Effector memory CD8-positive, alpha-beta T cell (primary cell): ENCODE measurements around the gene MX2.

Experiments used
- ATAC-seq: fragments of 150-1000 bp; cut with Tn5 transposase; replicated peaks from 2 replicates; pipeline ENCODE4 v1.10.0; 2021; ENCODE audit warnings: mild to moderate bottlenecking, moderate library complexity
- DNase-seq, 3 experiments: peaks; one replicate each; pipeline ENCODE4 v3.0.0; 2021
- H3K27ac Mint-ChIP-seq, 2 donors: one replicate each; pipeline ENCODE4 v1.8.0; 2022; ENCODE audit warnings: mild to moderate bottlenecking in 2 of 2, mixed read lengths in 2 of 2, moderate library complexity in 2 of 2
- H3K27me3 Mint-ChIP-seq, 2 donors: one replicate each; pipeline ENCODE4 v1.8.0; 2022; ENCODE audit warnings: mixed read lengths in 2 of 2
- H3K36me3 Mint-ChIP-seq: one replicate; pipeline ENCODE4 v1.8.0; 2022; ENCODE audit warnings: mild to moderate bottlenecking, moderate library complexity, mixed read lengths; ENCODE audit not compliant: insufficient read depth
- H3K4me1 Mint-ChIP-seq, 2 donors: one replicate each; pipeline ENCODE4 v1.8.0; 2022; ENCODE audit warnings: low read depth in 2 of 2, mixed read lengths in 2 of 2
- H3K4me3 Mint-ChIP-seq, 2 donors: one replicate each; pipeline ENCODE4 v1.8.0; 2022; ENCODE audit warnings: mild to moderate bottlenecking in 2 of 2, mixed read lengths in 2 of 2, moderate library complexity in 2 of 2
- H3K9me3 Mint-ChIP-seq, 2 donors: one replicate each; pipeline ENCODE4 v1.8.0; 2022; ENCODE audit warnings: mixed read lengths in 2 of 2

MX2 gene

GRCh38 chr21:41425954-41426675, 64.3 kb downstream of the MX2 start, which contains the start of gene MX1:
TSS of gene MX1 (plus strand) at chr21:41426239. CDS start at chr21:41432071, 5,832 bp downstream.
- no peaks in the 10 kb centered on the region for H3K9me3 Mint-ChIP-seq
- H3K27me3 Mint-ChIP-seq, result no peaks in the 10 kb centered on the region
- H3K36me3 Mint-ChIP-seq, result peaks cover 19% of the 10 kb centered on the region
- peak; percentile 99 for ATAC-seq
- peaks cover 21 to 35% of the 10 kb centered on the region in 2 donors for H3K4me1 Mint-ChIP-seq
- H3K27ac Mint-ChIP-seq, result peak within 1 kb of the TSS; percentile 94 to 97
- peak within 1 kb of the TSS; percentile 95 to 97 for H3K4me3 Mint-ChIP-seq
- DNase-seq, result peak; percentile 80 to 85 (median 81)

- H3K4me3 Mint-ChIP-seq, result peak overlapping the region; percentile 95 to 97
- no peak for ATAC-seq
- H3K27ac Mint-ChIP-seq, result peak overlapping the region; percentile 94 to 97
- H3K27me3 Mint-ChIP-seq, result no peaks in the 10 kb centered on the region
- H3K9me3 Mint-ChIP-seq, result no peaks in the 10 kb centered on the region
- H3K36me3 Mint-ChIP-seq, result peaks cover 26% of the 10 kb centered on the region
- peaks cover 21 to 35% of the 10 kb centered on the region in 2 donors for H3K4me1 Mint-ChIP-seq
- DNase-seq, result no peak
Measured at GRCh38 chr21:41426676-41427404, 65.0 kb downstream of the MX2 start.

DNA sequence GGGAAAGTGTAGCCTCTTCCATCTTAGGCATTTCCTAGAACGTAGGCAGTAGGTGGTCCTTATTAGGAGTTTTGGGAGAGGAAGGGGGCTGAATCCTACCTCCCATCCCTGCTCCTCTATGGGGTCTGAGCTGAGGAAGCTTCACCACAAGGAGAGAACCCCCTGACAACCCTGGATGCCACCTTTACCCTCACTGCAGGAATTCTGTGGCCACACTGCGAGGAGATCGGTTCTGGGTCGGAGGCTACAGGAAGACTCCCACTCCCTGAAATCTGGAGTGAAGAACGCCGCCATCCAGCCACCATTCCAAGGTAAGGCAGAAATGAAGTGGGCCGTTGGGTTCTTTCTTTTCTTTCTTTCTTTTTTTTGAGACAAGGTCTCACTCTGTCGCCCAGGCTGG, 65.7 kb downstream of the MX2 start:
- H3K9me3 Mint-ChIP-seq, result no peaks in the 10 kb centered on the region
- DNase-seq (no peak), ATAC-seq (no peak)
- peak overlapping the region; percentile 95 to 97 for H3K4me3 Mint-ChIP-seq
- H3K27me3 Mint-ChIP-seq, result no peaks in the 10 kb centered on the region
- peaks cover 19 to 35% of the 10 kb centered on the region in 2 donors for H3K4me1 Mint-ChIP-seq
- H3K27ac Mint-ChIP-seq, result peak overlapping the region; percentile 71 to 85
- H3K36me3 Mint-ChIP-seq, result peaks cover 33% of the 10 kb centered on the region

DNA sequence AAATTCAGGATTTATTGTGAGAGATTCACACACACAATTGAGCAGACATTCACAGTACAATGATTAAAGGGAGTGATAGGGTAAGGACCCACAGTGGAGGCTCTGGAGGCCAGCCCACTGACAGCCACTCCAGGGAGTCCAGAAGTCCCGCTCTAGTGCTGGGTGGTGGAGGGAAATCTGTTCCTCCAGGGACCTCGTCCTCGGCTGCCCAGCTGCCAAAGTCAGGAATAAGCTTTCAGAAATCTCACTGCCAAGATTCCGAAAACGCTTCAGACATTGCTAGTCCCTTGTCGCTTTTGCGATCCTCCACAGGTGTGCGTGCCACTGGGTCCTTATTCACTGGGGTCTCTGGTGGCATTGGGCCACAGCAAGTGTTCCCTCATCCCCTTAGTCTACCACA, 66.5 kb downstream of the MX2 start:
- Mint-ChIP-seq H3K9me3 (no peaks in the 10 kb centered on the region), H3K4me3 (peak overlapping the region; percentile 95 to 97), H3K27me3 (no peaks in the 10 kb centered on the region), H3K27ac (peak overlapping the region; percentile 10 to 71), H3K4me1 (peaks cover 19 to 32% of the 10 kb centered on the region in 2 donors), H3K36me3 (peaks cover 40% of the 10 kb centered on the region)
- DNase-seq (no peak), ATAC-seq (no peak)

DNA sequence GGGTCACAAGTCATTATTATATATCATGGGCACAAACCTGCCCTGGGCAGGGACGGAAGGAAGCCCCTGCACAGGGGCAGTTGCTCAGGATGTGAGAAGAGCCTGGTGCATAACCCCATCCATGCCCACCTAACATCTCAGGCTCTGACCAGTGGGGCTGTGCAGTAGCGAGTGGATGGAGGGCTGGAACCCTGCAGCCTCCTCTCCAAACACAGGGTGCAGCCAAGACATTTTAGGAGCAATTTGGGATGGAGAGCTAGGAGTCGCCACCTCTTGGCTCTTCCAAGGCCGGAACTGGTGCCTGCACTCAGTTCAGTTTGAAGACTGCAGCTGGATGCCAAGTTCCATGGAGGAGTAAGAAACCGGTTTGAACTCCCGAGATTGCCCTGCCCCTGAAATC, 67.0 kb downstream of the MX2 start:
- no peaks in the 10 kb centered on the region for H3K27me3 Mint-ChIP-seq
- no peaks in the 10 kb centered on the region for H3K9me3 Mint-ChIP-seq
- no peak overlapping the region for H3K4me3 Mint-ChIP-seq
- DNase-seq, result no peak
- H3K36me3 Mint-ChIP-seq, result peaks cover 42% of the 10 kb centered on the region
- H3K4me1 Mint-ChIP-seq, result peaks cover 17 to 32% of the 10 kb centered on the region in 2 donors
- peak overlapping the region in 1 of 2 donors; percentile 71 for H3K27ac Mint-ChIP-seq
- no peak for ATAC-seq

DNA sequence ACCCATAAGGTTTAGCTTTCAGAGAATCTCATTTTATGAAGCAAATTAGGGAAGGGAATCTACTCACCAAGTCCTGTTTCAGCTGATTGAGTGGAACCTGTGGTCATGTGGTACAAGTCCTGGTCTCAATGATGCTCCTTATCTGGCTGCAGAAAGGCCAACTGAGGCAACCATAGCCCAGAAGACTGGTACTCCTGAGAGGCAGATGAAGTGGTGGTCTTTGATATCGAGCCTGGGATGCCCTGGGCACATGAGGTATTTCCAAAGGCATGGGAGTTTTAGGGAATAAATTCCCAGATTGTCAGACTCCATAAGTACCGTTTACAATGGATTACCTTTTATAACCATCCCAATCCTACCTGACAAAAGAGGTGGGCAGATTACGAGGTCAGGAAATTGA, 67.5 kb downstream of the MX2 start:
- no peak for ATAC-seq
- H3K4me3 Mint-ChIP-seq, result no peak overlapping the region
- peaks cover 42% of the 10 kb centered on the region for H3K36me3 Mint-ChIP-seq
- no peaks in the 10 kb centered on the region for H3K9me3 Mint-ChIP-seq
- no peaks in the 10 kb centered on the region for H3K27me3 Mint-ChIP-seq
- H3K27ac Mint-ChIP-seq, result no peak overlapping the region
- peaks cover 17 to 32% of the 10 kb centered on the region in 2 donors for H3K4me1 Mint-ChIP-seq
- no peak for DNase-seq

DNA sequence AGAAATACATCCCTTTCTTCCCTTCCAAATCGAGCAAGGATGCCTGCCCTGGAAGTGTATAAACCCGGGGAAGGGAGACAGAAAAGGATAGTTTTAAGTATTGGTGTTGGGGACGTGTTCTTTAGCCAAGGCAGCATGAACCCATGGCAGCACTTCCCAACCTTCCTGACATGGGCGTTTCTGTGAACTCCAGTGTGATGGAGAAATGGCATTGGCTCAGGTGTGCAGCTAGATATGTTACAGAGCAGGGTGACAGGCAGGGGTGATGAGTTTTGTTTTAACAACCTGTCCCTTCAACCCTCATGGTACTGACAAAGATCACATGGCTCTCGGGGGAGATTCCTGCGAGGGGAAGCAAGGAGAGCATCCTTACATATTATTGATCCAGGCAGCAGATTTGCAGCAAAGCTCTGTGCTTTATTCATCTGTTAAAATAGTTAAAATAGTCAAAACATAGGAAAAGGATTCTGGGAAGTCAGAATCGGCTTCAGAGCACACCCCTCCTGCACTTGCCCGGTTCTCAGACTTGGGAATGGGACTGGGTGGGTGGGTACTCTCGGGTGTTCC, 68.2 kb downstream of the MX2 start:
- no peaks in the 10 kb centered on the region for H3K9me3 Mint-ChIP-seq
- peaks cover 47% of the 10 kb centered on the region for H3K36me3 Mint-ChIP-seq
- H3K4me3 Mint-ChIP-seq, result no peak overlapping the region
- H3K27me3 Mint-ChIP-seq, result no peaks in the 10 kb centered on the region
- H3K27ac Mint-ChIP-seq, result peak overlapping the region in 1 of 2 donors; percentile 32
- DNase-seq (no peak), ATAC-seq (no peak)
- H3K4me1 Mint-ChIP-seq, result peaks cover 15 to 32% of the 10 kb centered on the region in 2 donors

DNA sequence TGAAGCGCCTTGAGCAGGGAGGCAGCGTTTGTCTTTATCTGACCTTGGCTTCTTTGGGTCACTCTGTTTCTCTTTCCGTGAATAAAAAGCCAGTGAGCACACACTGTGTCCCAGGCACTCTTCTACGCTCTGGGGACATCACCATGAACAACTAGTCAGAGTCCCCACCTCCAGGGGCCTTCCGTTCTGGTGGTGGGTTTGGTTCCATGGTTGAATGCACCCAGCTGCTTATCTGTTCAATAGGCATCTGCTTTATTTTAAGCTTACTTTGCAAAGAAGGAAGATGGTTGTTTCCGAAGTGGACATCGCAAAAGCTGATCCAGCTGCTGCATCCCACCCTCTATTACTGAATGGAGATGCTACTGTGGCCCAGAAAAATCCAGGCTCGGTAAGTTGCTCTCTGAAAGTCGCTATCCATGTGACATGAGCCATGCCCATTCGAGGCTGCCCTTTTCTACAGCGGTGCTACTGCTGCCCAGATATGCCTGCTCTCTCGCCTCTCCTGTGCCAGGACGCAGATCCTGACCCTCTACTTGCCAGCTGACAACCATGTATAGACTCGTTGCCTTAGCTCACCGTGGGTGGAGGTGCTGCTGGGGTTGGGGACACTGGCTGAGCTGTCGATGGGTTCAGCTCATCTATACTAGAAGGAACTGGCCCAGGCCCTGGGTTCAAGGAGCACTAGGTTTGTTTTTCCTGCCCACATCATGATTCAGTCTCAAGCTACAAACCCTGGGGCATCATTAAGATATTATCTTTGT, 70.1 kb downstream of the MX2 start:
- no peak for DNase-seq
- Mint-ChIP-seq H3K27ac (no peak overlapping the region), H3K4me3 (no peak overlapping the region), H3K9me3 (no peaks in the 10 kb centered on the region), H3K36me3 (peaks cover 50% of the 10 kb centered on the region), H3K4me1 (peaks cover 6 to 21% of the 10 kb centered on the region in 2 donors), H3K27me3 (no peaks in the 10 kb centered on the region)
- ATAC-seq, result no peak

DNA sequence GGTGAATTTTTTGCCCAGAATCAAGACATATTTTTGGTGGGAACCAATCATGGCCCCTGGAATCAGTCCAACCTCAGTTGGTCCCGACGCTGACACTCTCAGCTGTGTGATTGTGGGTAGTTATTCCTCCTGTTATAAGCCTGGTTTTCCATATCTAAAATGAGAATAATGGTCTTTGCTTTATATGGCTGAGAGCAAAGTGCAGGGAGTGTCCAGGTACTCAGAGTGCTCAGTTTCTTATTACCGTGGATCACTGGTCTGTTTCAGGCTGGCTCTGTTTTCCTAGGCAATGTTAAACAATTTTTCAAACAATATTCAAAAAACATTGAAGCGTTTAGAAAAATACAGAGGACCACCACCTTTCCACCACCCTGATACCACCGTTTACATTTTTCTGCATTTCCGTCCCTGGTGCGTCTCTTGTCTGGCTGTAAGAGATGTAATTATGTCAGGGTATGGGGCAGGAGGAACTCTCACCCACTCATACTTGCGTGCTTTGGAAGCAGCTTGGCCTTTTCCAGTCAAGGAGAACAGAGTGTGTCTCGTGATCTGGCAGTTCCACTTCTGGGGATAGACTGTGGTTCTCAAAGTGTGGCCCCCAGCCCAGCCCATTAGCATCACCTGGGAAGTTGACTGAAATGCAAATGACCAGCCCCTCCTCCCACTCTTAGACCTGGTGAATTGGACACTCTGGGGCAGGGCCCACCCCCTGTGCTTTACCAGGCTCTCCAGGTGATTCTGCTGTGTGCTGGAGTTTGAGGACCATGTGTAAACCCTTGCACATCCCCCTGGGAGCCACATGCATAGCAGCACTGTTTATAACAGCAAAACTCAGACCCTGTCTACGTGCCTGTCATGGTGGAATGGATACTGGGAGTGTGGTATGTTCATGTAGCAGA, 71.0 kb downstream of the MX2 start:
- no peaks in the 10 kb centered on the region for H3K9me3 Mint-ChIP-seq
- no peak overlapping the region for H3K27ac Mint-ChIP-seq

DNA sequence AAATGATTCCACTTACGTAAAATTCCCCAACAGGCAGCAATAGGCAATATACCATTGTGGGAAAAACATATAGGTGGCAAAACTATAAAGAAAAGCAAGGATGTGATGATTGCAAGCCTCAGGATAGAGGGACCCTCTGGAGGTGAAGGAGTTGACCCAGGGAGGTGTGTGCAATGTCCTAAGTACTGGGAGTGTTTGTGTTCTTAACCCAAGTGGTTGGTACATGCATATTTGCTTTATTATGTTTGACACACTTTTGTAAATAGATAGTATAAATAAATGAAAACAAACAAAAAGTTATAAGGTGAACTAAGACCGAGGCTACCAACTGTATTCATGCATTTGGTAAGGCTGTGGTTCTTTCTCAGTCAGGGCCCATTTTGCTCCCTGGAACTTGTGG, 71.7 kb downstream of the MX2 start:
- Mint-ChIP-seq H3K27ac (no peak overlapping the region), H3K36me3 (peaks cover 61% of the 10 kb centered on the region), H3K4me3 (no peak overlapping the region), H3K27me3 (no peaks in the 10 kb centered on the region), H3K4me1 (peaks cover 0 to 7% of the 10 kb centered on the region in 2 donors), H3K9me3 (no peaks in the 10 kb centered on the region)
- ATAC-seq (no peak), DNase-seq (no peak)

More for the DNA sequence above, 71.0 kb downstream of the MX2 start:
- Mint-ChIP-seq H3K4me1 (peaks cover 0 to 13% of the 10 kb centered on the region in 2 donors), H3K36me3 (peaks cover 53% of the 10 kb centered on the region), H3K4me3 (no peak overlapping the region), H3K27me3 (no peaks in the 10 kb centered on the region)
- DNase-seq (no peak), ATAC-seq (no peak)

DNA sequence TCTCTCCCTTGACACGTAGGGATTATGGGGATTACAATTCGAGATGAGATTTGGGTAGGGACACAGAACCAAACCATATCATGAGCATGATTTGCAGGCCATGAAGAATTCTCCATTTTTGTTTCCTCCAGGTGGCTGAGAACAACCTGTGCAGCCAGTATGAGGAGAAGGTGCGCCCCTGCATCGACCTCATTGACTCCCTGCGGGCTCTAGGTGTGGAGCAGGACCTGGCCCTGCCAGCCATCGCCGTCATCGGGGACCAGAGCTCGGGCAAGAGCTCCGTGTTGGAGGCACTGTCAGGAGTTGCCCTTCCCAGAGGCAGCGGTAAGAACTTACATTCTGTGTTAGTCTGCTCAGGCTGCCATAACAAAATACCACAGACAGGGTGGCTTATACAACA, 73.9 kb downstream of the MX2 start:
- no peak overlapping the region for H3K4me3 Mint-ChIP-seq
- H3K4me1 Mint-ChIP-seq, result peaks cover 0 to 3% of the 10 kb centered on the region in 2 donors
- H3K36me3 Mint-ChIP-seq, result peaks cover 57% of the 10 kb centered on the region
- ATAC-seq (no peak), DNase-seq (no peak)
- H3K27me3 Mint-ChIP-seq, result no peaks in the 10 kb centered on the region
- H3K9me3 Mint-ChIP-seq, result no peaks in the 10 kb centered on the region
- peak overlapping the region in 1 of 2 donors; percentile 20 for H3K27ac Mint-ChIP-seq

DNA sequence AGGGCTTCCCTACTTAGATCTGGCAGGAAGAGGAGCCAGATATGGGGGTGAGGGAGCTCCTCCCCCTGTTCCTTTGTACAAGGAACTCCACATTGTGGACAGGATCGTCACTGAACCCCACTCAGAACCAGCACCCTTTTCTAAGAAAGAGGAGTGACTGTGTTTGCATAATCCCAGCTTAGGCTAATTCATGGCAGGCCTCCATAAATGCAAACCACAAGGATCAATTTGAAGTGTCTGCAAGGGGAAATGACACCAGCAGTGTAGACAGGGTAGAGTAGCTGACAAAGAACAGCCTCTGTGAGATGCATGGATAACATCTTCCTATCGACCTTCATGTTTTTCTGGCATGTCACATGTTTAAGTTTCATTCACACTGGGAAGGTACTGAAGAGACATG, 75.9 kb downstream of the MX2 start:
- H3K9me3 Mint-ChIP-seq, result no peaks in the 10 kb centered on the region
- DNase-seq, result no peak
- peaks cover 53% of the 10 kb centered on the region for H3K36me3 Mint-ChIP-seq
- peaks cover 0 to 3% of the 10 kb centered on the region in 2 donors for H3K4me1 Mint-ChIP-seq
- no peak for ATAC-seq
- H3K27ac Mint-ChIP-seq, result no peak overlapping the region
- H3K27me3 Mint-ChIP-seq, result no peaks in the 10 kb centered on the region
- H3K4me3 Mint-ChIP-seq, result no peak overlapping the region
